A673 (cell line): ENCODE results near the gene P2RY1. TPM values are rescaled to one million over a fixed set of nuclear protein-coding genes. Genes with fewer than 3 reads are reported as not detected.

ENCODE experiments used
- Bru-seq: library from RNA; stranded (reverse); fragments of 400-500 nt; gene quantifications from one replicate; lab custom pipeline; 2021; lab: Mats Ljungman, UMichigan
- BruChase-seq, 2 experiments: library from RNA; stranded (reverse); fragments of 400-500 nt; gene quantifications; one replicate each; lab custom pipeline; 2021; lab: Mats Ljungman, UMichigan
- BruUV-seq: library from RNA; stranded (reverse); fragments of 400-500 nt; replicated peaks from 2 replicates; lab custom pipeline; 2021; lab: Mats Ljungman, UMichigan
- CTCF ChIA-PET: fragments of 300-600 bp; sonication (Branson Sonifier 250); formaldehyde crosslinking; loops from one replicate; lab custom pipeline; 2022; ENCODE audit warnings: antibody characterized with exemption; lab: Charles Lee
- POLR2A ChIA-PET: fragments of 300-600 bp; sonication (Branson Sonifier 250); formaldehyde crosslinking; loops from one replicate; lab custom pipeline; 2022; ENCODE audit warnings: antibody characterized with exemption; ENCODE audit not compliant: low non-redundant PET; lab: Charles Lee
- DNase-seq: peaks from one replicate; pipeline ENCODE4 v3.0.0-alpha.2; 2015; ENCODE audit warnings: low spot score
- H3K27ac ChIP-seq: fragments of 200-600 bp; sonication (generic); 2 replicates; pipeline ENCODE4 v1.5.1; 2016; ENCODE audit warnings: mixed run types, low read depth, mild to moderate bottlenecking, mixed read lengths, antibody characterized with exemption, low read length; ENCODE audit not compliant: poor library complexity, severe bottlenecking
- H3K27me3 ChIP-seq: fragments of 200-600 bp; sonication (generic); replicated peaks from 2 replicates; pipeline ENCODE4 v1.6.1; 2017; ENCODE audit warnings: mixed run types, low read depth, mild to moderate bottlenecking, mixed read lengths, antibody characterized with exemption, low read length; ENCODE audit not compliant: insufficient read depth, poor library complexity
- H3K36me3 ChIP-seq: fragments of 200-600 bp; sonication (generic); 2 replicates; pipeline ENCODE4 v1.6.1; 2016; ENCODE audit warnings: mixed run types, mild to moderate bottlenecking, mixed read lengths, antibody characterized with exemption, low read length; ENCODE audit not compliant: insufficient read depth, poor library complexity, severe bottlenecking
- H3K4me1 ChIP-seq: fragments of 200-600 bp; sonication (generic); 2 replicates; pipeline ENCODE4 v1.6.1; 2017; ENCODE audit warnings: mixed run types, mild to moderate bottlenecking, mixed read lengths, antibody characterized with exemption, low read length; ENCODE audit not compliant: insufficient read depth, poor library complexity, severe bottlenecking
- H3K4me3 ChIP-seq: fragments of 200-600 bp; sonication (generic); 2 replicates; pipeline ENCODE4 v1.5.1; 2016; ENCODE audit warnings: low read depth, mixed run types, mild to moderate bottlenecking, mixed read lengths, low read length; ENCODE audit not compliant: poor library complexity, severe bottlenecking
- H3K9me3 ChIP-seq: fragments of 200-600 bp; sonication (generic); 2 replicates; pipeline ENCODE4 v1.6.1; 2016; ENCODE audit warnings: mixed run types, low read depth, mild to moderate bottlenecking, mixed read lengths, antibody characterized with exemption, low read length; ENCODE audit not compliant: poor library complexity, severe bottlenecking
- EZH2 ChIP-seq: fragments of 200-600 bp; sonication (generic); IDR thresholded peaks from 2 replicates; pipeline ENCODE4 v1.6.1; 2017; ENCODE audit warnings: borderline replicate concordance, low read depth, mild to moderate bottlenecking, mixed read lengths, antibody characterized with exemption, low read length; ENCODE audit not compliant: poor library complexity, severe bottlenecking
- intact Hi-C: fragments of 100-400 bp; cut with micrococcal nuclease; formaldehyde crosslinking; loops from one replicate; pipeline ENCODE4 v1.10.0; 2022; ENCODE audit not compliant: unreplicated experiment
- long read RNA-seq: library from polyadenylated mRNA; stranded (forward); transcript quantifications from one replicate; pipeline ENCODE4 v2.0.0, GENCODE V29; 2022
- total RNA-seq: library from RNA; stranded (reverse); gene quantifications from 2 replicates; pipeline ENCODE4 v1.2.3, GENCODE V29; 2021
- TF ChIP-seq, protein P1 (sequence below): fragments of 300-800, 200-600 bp; sonication (generic); conservative IDR thresholded peaks from 2 replicates; pipeline ENCODE4 v1.5.1; 2017; ENCODE audit warnings: low read depth, mild to moderate bottlenecking, antibody characterized with exemption, low read length, moderate library complexity, mixed read lengths

Gene P2RY1
- 14.0 and 17.0 TPM in 2 replicates for total RNA-seq
- percentile 87 among the genes with signal in this experiment for Bru-seq, nascent RNA
- percentile 98 among the genes with signal in this experiment for BruChase-seq, experiment 1, labeled RNA remaining after a 2-hour chase
- percentile 94 among the genes with signal in this experiment for BruChase-seq, experiment 2, labeled RNA remaining after a 6-hour chase
- long read RNA-seq, full-length matches to known transcripts, result 19 of 20 reads
- long read RNA-seq, partial matches to known transcripts, result 0 of 20 reads
- long read RNA-seq, other reads (novel, unspliced or antisense), result 1 of 20 reads

DNA sequence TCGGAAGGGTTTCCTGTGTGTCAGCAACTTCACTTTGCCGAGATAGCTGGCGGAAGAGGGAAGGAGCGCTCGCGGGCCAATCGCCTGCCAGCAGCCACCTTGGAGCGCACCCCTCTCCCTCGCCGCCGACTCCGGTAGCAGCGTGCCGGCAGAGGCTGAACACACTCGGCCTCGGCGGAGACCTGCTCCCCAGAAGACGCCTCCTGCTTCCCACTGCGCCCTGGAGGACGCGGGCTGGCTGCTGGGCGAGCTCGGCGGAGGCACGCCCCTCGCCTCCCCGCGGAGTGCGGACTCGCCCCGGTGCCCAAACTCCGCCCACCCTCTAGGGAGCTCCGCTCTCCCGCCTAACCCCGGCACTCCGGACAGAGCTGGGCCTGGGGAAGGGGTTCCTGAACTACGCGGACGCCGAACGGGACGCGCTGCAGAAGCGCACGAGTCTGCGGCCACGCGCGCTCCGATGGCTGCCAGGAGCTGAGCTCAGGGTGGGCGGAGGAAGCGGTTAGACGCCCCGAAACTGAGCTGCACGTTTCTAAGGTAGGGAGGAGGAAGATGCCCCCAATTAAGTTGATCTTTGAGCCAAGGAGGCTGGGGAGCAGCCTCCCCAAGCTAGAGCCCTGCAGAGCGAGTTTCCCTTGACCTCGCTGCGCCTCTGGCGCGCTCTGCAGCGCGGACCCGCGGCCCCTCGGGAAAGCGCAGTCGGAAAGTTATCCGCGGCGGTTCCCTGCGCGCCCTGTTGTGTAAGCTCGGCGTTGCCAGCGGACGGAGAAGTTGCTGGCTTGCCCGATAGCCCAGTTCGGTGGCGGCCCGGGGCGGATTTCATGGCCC, at the start of gene P2RY1:
P2RY1 (plus strand) TSS at position 356 of the 825 bp plus-strand sequence. CDS start 652 bp downstream, outside the sequence.
- DNase-seq, result peak; percentile 92
- H3K27ac ChIP-seq, result peak within 1 kb of the TSS; percentile 75
- TF ChIP-seq, protein P1, sequence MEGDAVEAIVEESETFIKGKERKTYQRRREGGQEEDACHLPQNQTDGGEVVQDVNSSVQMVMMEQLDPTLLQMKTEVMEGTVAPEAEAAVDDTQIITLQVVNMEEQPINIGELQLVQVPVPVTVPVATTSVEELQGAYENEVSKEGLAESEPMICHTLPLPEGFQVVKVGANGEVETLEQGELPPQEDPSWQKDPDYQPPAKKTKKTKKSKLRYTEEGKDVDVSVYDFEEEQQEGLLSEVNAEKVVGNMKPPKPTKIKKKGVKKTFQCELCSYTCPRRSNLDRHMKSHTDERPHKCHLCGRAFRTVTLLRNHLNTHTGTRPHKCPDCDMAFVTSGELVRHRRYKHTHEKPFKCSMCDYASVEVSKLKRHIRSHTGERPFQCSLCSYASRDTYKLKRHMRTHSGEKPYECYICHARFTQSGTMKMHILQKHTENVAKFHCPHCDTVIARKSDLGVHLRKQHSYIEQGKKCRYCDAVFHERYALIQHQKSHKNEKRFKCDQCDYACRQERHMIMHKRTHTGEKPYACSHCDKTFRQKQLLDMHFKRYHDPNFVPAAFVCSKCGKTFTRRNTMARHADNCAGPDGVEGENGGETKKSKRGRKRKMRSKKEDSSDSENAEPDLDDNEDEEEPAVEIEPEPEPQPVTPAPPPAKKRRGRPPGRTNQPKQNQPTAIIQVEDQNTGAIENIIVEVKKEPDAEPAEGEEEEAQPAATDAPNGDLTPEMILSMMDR, result peak; percentile 58
- TF ChIP-seq EZH2, result no peak
- intact Hi-C loops, result loop anchor here (5.0 kb wide), 1 partner anchor 108 kb away; no protein-coding TSS in a partner anchor
- H3K27me3 ChIP-seq, result no peaks in the 10 kb centered on the region
- ChIA-PET POLR2A (no interaction called here), CTCF (interaction anchor here (0.7 kb wide), 2 partner anchors 26 to 32 kb away, joined by 3 read pairs; no protein-coding TSS in a partner anchor)
- H3K36me3 ChIP-seq, result no peaks in the 10 kb centered on the region
- peaks cover 15% of the 10 kb centered on the region for H3K4me1 ChIP-seq
- no peaks in the 10 kb centered on the region for H3K9me3 ChIP-seq
- H3K4me3 ChIP-seq, result peak within 1 kb of the TSS; percentile 75
- no TSS peak for BruUV-seq

DNA sequence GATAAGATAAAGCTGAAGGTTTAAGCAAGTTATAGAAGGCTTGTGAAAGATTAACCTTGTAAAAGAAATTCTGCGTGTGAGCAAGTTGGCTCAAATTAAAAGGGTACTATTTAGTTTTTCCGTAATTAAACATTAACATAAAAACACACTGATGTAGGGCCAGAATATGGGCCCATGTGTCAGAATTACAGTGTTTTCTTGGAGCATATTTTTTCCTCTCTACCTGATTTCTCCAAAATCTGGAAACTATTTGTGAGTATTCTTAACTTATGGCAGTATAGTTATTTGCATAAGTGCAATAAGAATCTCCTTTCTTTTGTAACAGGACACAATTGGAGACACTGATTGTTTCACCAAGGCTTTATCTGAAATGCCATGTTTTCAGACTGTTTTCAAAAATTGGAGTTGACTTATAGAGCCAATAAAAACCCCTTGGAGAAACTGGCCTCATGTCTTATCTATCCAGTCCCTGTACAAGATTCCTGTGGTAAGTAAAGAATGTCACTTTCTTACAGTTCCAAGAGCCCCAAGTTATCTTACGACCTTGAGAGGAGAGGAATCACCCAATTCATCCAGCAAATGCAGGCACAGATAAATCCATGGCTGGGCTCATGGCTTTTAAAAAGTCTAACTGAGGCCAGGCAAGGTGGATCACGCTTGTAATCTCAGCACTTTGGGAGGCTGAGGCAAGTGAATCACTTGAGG, 47.8 kb upstream of the P2RY1 start:
- peaks cover 18% of the 10 kb centered on the region for H3K9me3 ChIP-seq
- no peaks in the 10 kb centered on the region for H3K27me3 ChIP-seq
- H3K4me1 ChIP-seq, result no peaks in the 10 kb centered on the region
- no TSS peak for BruUV-seq
- POLR2A ChIA-PET, result no interaction called here
- no peak for DNase-seq
- H3K27ac ChIP-seq, result no peak overlapping the region
- intact Hi-C loops, result no loop called here
- no peak for TF ChIP-seq EZH2
- CTCF ChIA-PET, result no interaction called here
- no peak overlapping the region for H3K4me3 ChIP-seq
- H3K36me3 ChIP-seq, result no peaks in the 10 kb centered on the region

DNA sequence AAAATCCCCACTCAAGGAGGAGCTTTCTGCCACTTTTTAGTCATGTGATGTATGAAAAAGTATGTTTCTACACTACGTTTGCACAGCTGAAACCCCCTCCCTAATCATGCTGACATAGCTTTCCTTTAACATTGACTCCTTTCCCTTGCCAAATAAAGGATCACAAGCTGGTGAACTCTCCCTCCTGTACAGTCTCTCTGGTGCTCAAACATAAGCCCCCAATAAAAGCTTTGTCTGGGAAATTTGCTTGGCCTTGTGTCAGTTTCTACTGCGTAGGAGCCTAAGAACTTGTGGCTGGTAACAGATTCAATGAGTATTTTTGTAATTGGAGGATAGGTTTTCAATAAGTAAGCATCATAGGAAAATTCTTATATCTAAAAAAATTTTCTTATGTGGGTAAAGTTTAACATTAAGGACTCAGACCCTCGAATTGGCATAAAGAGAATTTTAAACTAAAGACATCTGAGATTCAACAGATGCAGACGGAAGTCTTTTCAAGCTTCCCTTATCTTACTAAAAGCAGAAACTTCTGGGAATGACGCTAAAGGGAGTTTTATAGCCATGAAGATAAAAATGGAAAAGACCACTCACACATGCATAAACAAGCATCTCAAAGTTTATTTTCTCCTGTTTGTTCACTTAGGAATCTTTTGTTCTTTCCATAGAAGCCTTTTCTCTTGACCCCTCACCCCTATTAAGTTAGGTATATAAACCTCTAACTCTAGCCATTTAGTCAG, 44.1 kb upstream of the P2RY1 start:
- H3K36me3 ChIP-seq, result no peaks in the 10 kb centered on the region
- H3K4me3 ChIP-seq, result no peak overlapping the region
- H3K27me3 ChIP-seq, result no peaks in the 10 kb centered on the region
- peaks cover 3% of the 10 kb centered on the region for H3K4me1 ChIP-seq
- H3K27ac ChIP-seq, result no peak overlapping the region
- no peak for TF ChIP-seq EZH2
- TF ChIP-seq, protein P1, result no peak
- intact Hi-C loops, result no loop called here
- CTCF ChIA-PET, result no interaction called here
- peaks cover 13% of the 10 kb centered on the region for H3K9me3 ChIP-seq
- POLR2A ChIA-PET, result no interaction called here
- BruUV-seq, result no TSS peak
- no peak for DNase-seq
